Neural progenitor cell (in vitro differentiated cells): Measurements from ENCODE around the gene RASL10A.

Experiments used
- EZH2 ChIP-seq: fragments of 200-600 bp; sonication (generic); IDR thresholded peaks from 2 replicates; pipeline ENCODE4 v1.6.1; 2017; ENCODE audit warnings: antibody characterized with exemption, mild to moderate bottlenecking, moderate library complexity
- EZH2phosphoT487 ChIP-seq: fragments of 200-600 bp; sonication (generic); IDR thresholded peaks from 2 replicates; pipeline ENCODE4 v1.6.1; 2017; ENCODE audit warnings: antibody characterized with exemption
- TF ChIP-seq, protein P1 (sequence below): fragments of 200-600 bp; sonication (generic); IDR thresholded peaks from 2 replicates; pipeline ENCODE4 v1.5.1; 2017; ENCODE audit warnings: antibody characterized with exemption, mild to moderate bottlenecking

- TF ChIP-seq, protein P1, sequence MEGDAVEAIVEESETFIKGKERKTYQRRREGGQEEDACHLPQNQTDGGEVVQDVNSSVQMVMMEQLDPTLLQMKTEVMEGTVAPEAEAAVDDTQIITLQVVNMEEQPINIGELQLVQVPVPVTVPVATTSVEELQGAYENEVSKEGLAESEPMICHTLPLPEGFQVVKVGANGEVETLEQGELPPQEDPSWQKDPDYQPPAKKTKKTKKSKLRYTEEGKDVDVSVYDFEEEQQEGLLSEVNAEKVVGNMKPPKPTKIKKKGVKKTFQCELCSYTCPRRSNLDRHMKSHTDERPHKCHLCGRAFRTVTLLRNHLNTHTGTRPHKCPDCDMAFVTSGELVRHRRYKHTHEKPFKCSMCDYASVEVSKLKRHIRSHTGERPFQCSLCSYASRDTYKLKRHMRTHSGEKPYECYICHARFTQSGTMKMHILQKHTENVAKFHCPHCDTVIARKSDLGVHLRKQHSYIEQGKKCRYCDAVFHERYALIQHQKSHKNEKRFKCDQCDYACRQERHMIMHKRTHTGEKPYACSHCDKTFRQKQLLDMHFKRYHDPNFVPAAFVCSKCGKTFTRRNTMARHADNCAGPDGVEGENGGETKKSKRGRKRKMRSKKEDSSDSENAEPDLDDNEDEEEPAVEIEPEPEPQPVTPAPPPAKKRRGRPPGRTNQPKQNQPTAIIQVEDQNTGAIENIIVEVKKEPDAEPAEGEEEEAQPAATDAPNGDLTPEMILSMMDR, result no peak
- no peak for TF ChIP-seq EZH2
- TF ChIP-seq EZH2phosphoT487, result no peak
Observed at GRCh38 chr22:29316141-29316828, 788 bp upstream of the RASL10A start.
